Liver (tissue), 9 donors: Measurements from ENCODE around the gene SASH3. TPM values are rescaled to one million over a fixed set of nuclear protein-coding genes. Genes with fewer than 3 reads are reported as not detected.

ENCODE experiments used
- DNase-seq: peaks from one replicate; pipeline ENCODE4 v3.0.0-alpha.2; 2017; ENCODE audit warnings: low spot score
- H3K27ac ChIP-seq, 2 donors: one replicate each; pipeline ENCODE4 v1.7.0; 2013; ENCODE audit warnings: inconsistent platforms in 2 of 2, low read length in 2 of 2, control low read depth in 1 of 2, low read depth in 1 of 2, mild to moderate bottlenecking in 1 of 2
- H3K27me3 ChIP-seq, 4 donors: one replicate each; pipeline versions ENCODE4 v1.6.1 to v1.7.0; 2013; ENCODE audit warnings: low read length in 3 of 4, inconsistent platforms in 1 of 4, mild to moderate bottlenecking in 1 of 4, moderate library complexity in 1 of 4; ENCODE audit not compliant: control insufficient read depth in 4 of 4, insufficient read depth in 4 of 4
- H3K36me3 ChIP-seq, 4 donors: one replicate each; pipeline versions ENCODE4 v1.6.1 to v1.7.0; 2013; ENCODE audit warnings: low read length in 3 of 4, mild to moderate bottlenecking in 3 of 4, low read depth in 1 of 4, moderate library complexity in 1 of 4; ENCODE audit not compliant: control insufficient read depth in 4 of 4, insufficient read depth in 3 of 4
- H3K4me1 ChIP-seq, 4 donors: one replicate each; pipeline versions ENCODE4 v1.6.1 to v1.7.0; 2013; ENCODE audit warnings: low read length in 3 of 4, mild to moderate bottlenecking in 3 of 4, moderate library complexity in 1 of 4; ENCODE audit not compliant: control insufficient read depth in 4 of 4, insufficient read depth in 4 of 4
- H3K4me3 ChIP-seq, 3 donors: one replicate each; pipeline versions ENCODE4 v1.6.1 to v1.7.0; 2013; ENCODE audit warnings: low read length in 3 of 3, control low read depth in 1 of 3, low read depth in 1 of 3, mild to moderate bottlenecking in 1 of 3
- H3K9ac ChIP-seq, 2 donors: one replicate each; pipeline ENCODE4 v1.7.0; 2013; ENCODE audit warnings: low read length in 2 of 2, mild to moderate bottlenecking in 2 of 2, moderate library complexity in 2 of 2, control low read depth in 1 of 2, low read depth in 1 of 2
- H3K9me3 ChIP-seq, 4 donors: one replicate each; pipeline versions ENCODE4 v1.6.1 to v1.7.0; 2013; ENCODE audit warnings: low read length in 3 of 4; ENCODE audit not compliant: control insufficient read depth in 4 of 4
- CTCF ChIP-seq: fragments of 150-350 bp; IDR thresholded peaks from 2 replicates; pipeline ENCODE4 v1.5.1; 2017; ENCODE audit warnings: improper control_type of control experiment, low read depth, low read length; ENCODE audit not compliant: missing input control
- EGR1 ChIP-seq, 2 donors: IDR thresholded peaks; 2 replicates each; pipeline ENCODE4 v1.6.1; 2016 to 2018; ENCODE audit warnings: antibody characterized with exemption in 2 of 2, low read depth in 2 of 2
- FOXA1 ChIP-seq: IDR thresholded peaks from 2 replicates; pipeline ENCODE4 v1.6.1; 2016; ENCODE audit warnings: antibody characterized with exemption
- GABPA ChIP-seq, 2 donors: IDR thresholded peaks in 1 of 2; conservative IDR thresholded peaks in 1 of 2; 2 replicates each; pipeline ENCODE4 v1.6.1; 2016; ENCODE audit warnings: antibody characterized with exemption in 2 of 2, mild to moderate bottlenecking in 1 of 2, moderate library complexity in 1 of 2
- JUND ChIP-seq, 2 donors: IDR thresholded peaks; 2 replicates each; pipeline ENCODE4 v1.6.1; 2016; ENCODE audit warnings: antibody characterized with exemption in 2 of 2
- MAX ChIP-seq: IDR thresholded peaks from 2 replicates; pipeline ENCODE4 v1.6.1; 2016; ENCODE audit warnings: antibody characterized with exemption
- NR2F2 ChIP-seq: IDR thresholded peaks from 2 replicates; pipeline ENCODE4 v1.6.1; 2016; ENCODE audit warnings: antibody characterized with exemption
- RAD21 ChIP-seq, 2 donors: IDR thresholded peaks; 2 replicates each; pipeline ENCODE4 v1.6.1; 2016; ENCODE audit warnings: antibody characterized with exemption in 2 of 2, mild to moderate bottlenecking in 2 of 2
- TAF1 ChIP-seq: conservative IDR thresholded peaks from 2 replicates; pipeline ENCODE4 v1.6.1; 2016; ENCODE audit warnings: antibody characterized with exemption, mild to moderate bottlenecking
- YY1 ChIP-seq: IDR thresholded peaks from 2 replicates; pipeline ENCODE4 v1.6.1; 2016; ENCODE audit warnings: antibody characterized with exemption, mild to moderate bottlenecking
- WGBS: extraction: QIAGEN DNeasy Blood & Tissue Kit; methylation state at CpG from one replicate; pipeline ENCODE4 v1.1.7; 2013; 5-methylcytosine and 5-hydroxymethylcytosine counted together
- polyA plus RNA-seq, 2 donors: library from polyadenylated mRNA; stranded (reverse) in 1 of 2; unstranded in 1 of 2; fragments of 200-250 nt in 1 of 2; fragments of >200 nt in 1 of 2; fragmentation: Nextera tagmentation in 1 of 2; extraction: Ambion mirVana in 1 of 2; gene quantifications; one replicate each; pipeline versions ENCODE4 v1.2.1 to v1.2.3, GENCODE V29; 2013 to 2015
- total RNA-seq, 2 donors: library from RNA; depleted of rRNA; stranded (reverse); fragments of >200 nt; gene quantifications; one replicate each; pipeline ENCODE4 v1.2.3, GENCODE V29; 2014
- TF ChIP-seq, protein P1 (sequence below): IDR thresholded peaks from 2 replicates; pipeline ENCODE4 v1.6.1; 2016; ENCODE audit warnings: antibody characterized with exemption
- TF ChIP-seq, protein P2 (sequence below): IDR thresholded peaks from 2 replicates; pipeline ENCODE4 v1.6.1; 2016; ENCODE audit warnings: antibody characterized with exemption
- donor health status: healthy.
- donor health status: healthy.
- donor health status: healthy.
- donor health status: healthy.
- donor health status: healthy.

The SASH3 gene
- total and polyA plus RNA-seq, 4 donors = 1.8 to 9.5 (median 3.9) TPM

GRCh38 chrX:129795584-129795983 lies 15.8 kb downstream of the SASH3 start (continued):
- TF ChIP-seq, protein P1, sequence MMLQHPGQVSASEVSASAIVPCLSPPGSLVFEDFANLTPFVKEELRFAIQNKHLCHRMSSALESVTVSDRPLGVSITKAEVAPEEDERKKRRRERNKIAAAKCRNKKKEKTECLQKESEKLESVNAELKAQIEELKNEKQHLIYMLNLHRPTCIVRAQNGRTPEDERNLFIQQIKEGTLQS = no peak

GRCh38 chrX:129797251-129797906 lies 17.6 kb downstream of the SASH3 start:
- Histone ChIP-seq H3K9me3 (no peaks in the 10 kb centered on the region), H3K9ac (no peak overlapping the region), H3K27me3 (no peaks in the 10 kb centered on the region), H3K36me3 (peaks cover 0 to 2% (median 0%) of the 10 kb centered on the region in 4 donors), H3K4me3 (no peak overlapping the region), H3K27ac (no peak overlapping the region), H3K4me1 (no peaks in the 10 kb centered on the region)
- WGBS = 94% methylated on average over 4 of the region's 4 CpGs
- DNase-seq = no peak
- no peak for TF ChIP-seq YY1

- no peak for DNase-seq
- Histone ChIP-seq H3K9ac (no peak overlapping the region), H3K4me3 (no peak overlapping the region), H3K27me3 (no peaks in the 10 kb centered on the region), H3K9me3 (no peaks in the 10 kb centered on the region), H3K36me3 (peaks cover 0 to 2% (median 0%) of the 10 kb centered on the region in 4 donors), H3K27ac (no peak overlapping the region), H3K4me1 (no peaks in the 10 kb centered on the region)
- WGBS = 97% methylated on average over 3 of the region's 3 CpGs
- TF ChIP-seq FOXA1 = no peak
- no peak for TF ChIP-seq GABPA (IDR thresholded peaks at IDR 0.05 in 1 of 2, conservative IDR thresholded peaks at IDR 0.05 in 1 of 2)
- TF ChIP-seq CTCF = no peak
- TF ChIP-seq, protein P1 = no peak
- TF ChIP-seq EGR1 (IDR thresholded peaks at IDR 0.05; ENCODE audit: low read depth in 2 of 2) = no peak
- TF ChIP-seq, protein P2, sequence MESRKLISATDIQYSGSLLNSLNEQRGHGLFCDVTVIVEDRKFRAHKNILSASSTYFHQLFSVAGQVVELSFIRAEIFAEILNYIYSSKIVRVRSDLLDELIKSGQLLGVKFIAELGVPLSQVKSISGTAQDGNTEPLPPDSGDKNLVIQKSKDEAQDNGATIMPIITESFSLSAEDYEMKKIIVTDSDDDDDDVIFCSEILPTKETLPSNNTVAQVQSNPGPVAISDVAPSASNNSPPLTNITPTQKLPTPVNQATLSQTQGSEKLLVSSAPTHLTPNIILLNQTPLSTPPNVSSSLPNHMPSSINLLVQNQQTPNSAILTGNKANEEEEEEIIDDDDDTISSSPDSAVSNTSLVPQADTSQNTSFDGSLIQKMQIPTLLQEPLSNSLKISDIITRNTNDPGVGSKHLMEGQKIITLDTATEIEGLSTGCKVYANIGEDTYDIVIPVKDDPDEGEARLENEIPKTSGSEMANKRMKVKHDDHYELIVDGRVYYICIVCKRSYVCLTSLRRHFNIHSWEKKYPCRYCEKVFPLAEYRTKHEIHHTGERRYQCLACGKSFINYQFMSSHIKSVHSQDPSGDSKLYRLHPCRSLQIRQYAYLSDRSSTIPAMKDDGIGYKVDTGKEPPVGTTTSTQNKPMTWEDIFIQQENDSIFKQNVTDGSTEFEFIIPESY = no peak
Measured at GRCh38 chrX:129798456-129798855, 18.7 kb downstream of the SASH3 start.

DNA sequence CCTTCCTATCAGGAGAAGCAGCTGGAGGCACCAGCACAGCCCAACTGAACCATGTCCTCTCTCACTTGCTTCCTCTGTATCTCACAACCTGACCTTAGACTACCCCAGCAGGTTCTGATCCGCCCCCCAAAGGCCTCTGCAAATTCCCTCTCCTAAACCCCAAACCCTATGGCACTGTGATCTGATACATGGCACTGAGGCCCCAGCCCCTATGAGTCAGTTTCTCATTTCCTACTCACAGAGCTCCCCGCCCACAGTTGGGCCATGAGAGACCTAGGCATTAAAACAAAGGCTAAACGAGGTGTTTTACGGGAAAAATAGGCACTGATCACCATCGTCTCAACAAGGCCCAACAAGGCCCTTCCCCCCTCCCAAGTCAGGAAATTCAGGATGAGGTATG lies 19.1 kb downstream of the SASH3 start:
- no peaks in the 10 kb centered on the region for H3K9me3 ChIP-seq
- TF ChIP-seq MAX (no peak), NR2F2 (no peak), FOXA1 (no peak), TAF1 (no peak), JUND (IDR thresholded peaks at IDR 0.05) (no peak), RAD21 (IDR thresholded peaks at IDR 0.05) (no peak), CTCF (no peak)
- 87% methylated on average over 5 of the region's 5 CpGs for WGBS
- H3K4me3 ChIP-seq = no peak overlapping the region
- no peak for DNase-seq
- no peak overlapping the region for H3K9ac ChIP-seq
- peaks cover 0 to 2% (median 1%) of the 10 kb centered on the region in 4 donors for H3K36me3 ChIP-seq
- H3K27me3 ChIP-seq = no peaks in the 10 kb centered on the region
- no peaks in the 10 kb centered on the region for H3K4me1 ChIP-seq
- no peak overlapping the region for H3K27ac ChIP-seq
